H9 (cell line): ENCODE results near the gene MKRN2. TPM values are rescaled to one million over a fixed set of nuclear protein-coding genes. Genes with fewer than 3 reads are reported as not detected.

Experiments used
- DNase-seq: peaks from one replicate; pipeline ENCODE4 v3.0.0-alpha.2; 2017
- H2AFZ ChIP-seq: one replicate; pipeline ENCODE4 v1.6.1; 2013; ENCODE audit warnings: mild to moderate bottlenecking, low read length, control low read depth, moderate library complexity
- H2AK5ac ChIP-seq: 2 replicates; pipeline ENCODE4 v1.6.1; 2013; ENCODE audit warnings: low read length, control low read depth, mixed read lengths; ENCODE audit not compliant: insufficient read length
- H2BK120ac ChIP-seq: one replicate; pipeline ENCODE4 v1.6.1; 2013; ENCODE audit warnings: low read depth, mild to moderate bottlenecking, low read length, control low read depth, inconsistent platforms; ENCODE audit not compliant: poor library complexity, severe bottlenecking
- H2BK12ac ChIP-seq: 2 replicates; pipeline ENCODE4 v1.6.1; 2013; ENCODE audit warnings: low read length, control low read depth, mixed read lengths, low read depth; ENCODE audit not compliant: insufficient read length
- H2BK15ac ChIP-seq: 2 replicates; pipeline ENCODE4 v1.6.1; 2013; ENCODE audit warnings: low read depth, low read length, control low read depth
- H2BK20ac ChIP-seq: one replicate; pipeline ENCODE4 v1.6.1; 2013; ENCODE audit warnings: low read depth, mild to moderate bottlenecking, low read length, control low read depth, inconsistent platforms; ENCODE audit not compliant: poor library complexity, severe bottlenecking
- H2BK5ac ChIP-seq: 2 replicates; pipeline ENCODE4 v1.6.1; 2013; ENCODE audit warnings: low read length, control low read depth, mixed read lengths; ENCODE audit not compliant: insufficient read length
- H3K14ac ChIP-seq: 2 replicates; pipeline ENCODE4 v1.6.1; 2013; ENCODE audit warnings: low read length, control low read depth; ENCODE audit not compliant: insufficient read depth
- H3K18ac ChIP-seq: 2 replicates; pipeline ENCODE4 v1.6.1; 2013; ENCODE audit warnings: low read depth, mild to moderate bottlenecking, mixed read lengths, low read length, control low read depth; ENCODE audit not compliant: insufficient read length
- H3K23ac ChIP-seq: 2 replicates; pipeline ENCODE4 v1.6.1; 2013; ENCODE audit warnings: low read length, control low read depth, mixed read lengths, low read depth; ENCODE audit not compliant: insufficient read length
- H3K23me2 ChIP-seq: 2 replicates; pipeline ENCODE4 v1.6.1; 2013; ENCODE audit warnings: low read depth, mild to moderate bottlenecking, mixed read lengths, low read length, control low read depth; ENCODE audit not compliant: insufficient read length, poor library complexity, severe bottlenecking
- H3K27ac ChIP-seq: 2 replicates; pipeline ENCODE4 v1.5.1; 2013; ENCODE audit warnings: low read length, control low read depth, mixed read lengths, low read depth; ENCODE audit not compliant: insufficient read length
- H3K27me3 ChIP-seq: 2 replicates; pipeline ENCODE4 v1.6.1; 2013; ENCODE audit warnings: low read length, control low read depth, inconsistent platforms; ENCODE audit not compliant: insufficient read depth
- H3K4ac ChIP-seq: 2 replicates; pipeline ENCODE4 v1.6.1; 2013; ENCODE audit warnings: low read depth, mild to moderate bottlenecking, control low read depth, inconsistent platforms, low read length, moderate library complexity
- H3K4me1 ChIP-seq: 2 replicates; pipeline ENCODE4 v1.6.1; 2013; ENCODE audit warnings: low read length, control low read depth, inconsistent platforms; ENCODE audit not compliant: insufficient read depth
- H3K4me2 ChIP-seq: 2 replicates; pipeline ENCODE4 v1.6.1; 2013; ENCODE audit warnings: low read length, control low read depth, mixed read lengths; ENCODE audit not compliant: insufficient read length, insufficient read depth
- H3K56ac ChIP-seq: 2 replicates; pipeline ENCODE4 v1.6.1; 2013; ENCODE audit warnings: low read depth, mild to moderate bottlenecking, mixed read lengths, low read length, control low read depth; ENCODE audit not compliant: insufficient read length
- H3K79me1 ChIP-seq: 2 replicates; pipeline ENCODE4 v1.6.1; 2013; ENCODE audit warnings: low read depth, mild to moderate bottlenecking, moderate library complexity, low read length, control low read depth, inconsistent platforms; ENCODE audit not compliant: insufficient read depth, poor library complexity, severe bottlenecking
- H3K79me2 ChIP-seq: 2 replicates; pipeline ENCODE4 v1.6.1; 2013; ENCODE audit warnings: low read length, control low read depth, inconsistent platforms; ENCODE audit not compliant: insufficient read depth
- H3K9ac ChIP-seq: 2 replicates; pipeline ENCODE4 v1.6.1; 2013; ENCODE audit warnings: low read length, control low read depth, mixed read lengths; ENCODE audit not compliant: insufficient read length; ENCODE audit errors: extremely low read depth
- H3K9me3 ChIP-seq: one replicate; pipeline ENCODE4 v1.6.1; 2013; ENCODE audit warnings: low read depth, low read length, inconsistent platforms; ENCODE audit not compliant: control insufficient read depth
- H3T11ph ChIP-seq: one replicate; pipeline ENCODE4 v1.6.1; 2013; ENCODE audit warnings: mild to moderate bottlenecking, low read length, control low read depth, inconsistent platforms
- H4K20me1 ChIP-seq: one replicate; pipeline ENCODE4 v1.6.1; 2013; ENCODE audit not compliant: control insufficient read depth, insufficient read length, insufficient read depth
- H4K5ac ChIP-seq: 2 replicates; pipeline ENCODE4 v1.6.1; 2013; ENCODE audit warnings: low read depth, mild to moderate bottlenecking, mixed read lengths, low read length, control low read depth; ENCODE audit not compliant: insufficient read length
- H4K8ac ChIP-seq: replicated peaks from 2 replicates; pipeline ENCODE4 v1.6.1; 2013; ENCODE audit warnings: low read length, control low read depth, mixed read lengths, low read depth; ENCODE audit not compliant: insufficient read length
- H4K91ac ChIP-seq: 2 replicates; pipeline ENCODE4 v1.6.1; 2013; ENCODE audit warnings: low read depth, mild to moderate bottlenecking, moderate library complexity, mixed read lengths, low read length, control low read depth; ENCODE audit not compliant: insufficient read length
- H3K27ac Mint-ChIP-seq, 3 experiments: 2 replicates in 2 of 3; 3 replicates in 1 of 3; pipeline ENCODE4 v1.8.0; 2020 to 2021; ENCODE audit warnings: mixed read lengths in 3 of 3, mild to moderate bottlenecking in 1 of 3, moderate library complexity in 1 of 3
- H3K27me3 Mint-ChIP-seq: 2 replicates; pipeline ENCODE4 v1.8.0; 2021; ENCODE audit warnings: low read depth, mild to moderate bottlenecking, moderate library complexity, mixed read lengths
- H3K36me3 Mint-ChIP-seq, 3 experiments: 2 replicates in 2 of 3; 3 replicates in 1 of 3; pipeline ENCODE4 v1.8.0; 2020 to 2021; ENCODE audit warnings: low read depth in 3 of 3, mixed read lengths in 3 of 3; ENCODE audit not compliant: insufficient read depth in 1 of 3
- H3K4me1 Mint-ChIP-seq, 2 experiments: 2 replicates each; pipeline ENCODE4 v1.8.0; 2020; ENCODE audit warnings: mixed read lengths in 2 of 2
- H3K4me3 Mint-ChIP-seq, 2 experiments: 2 replicates in 1 of 2; 3 replicates in 1 of 2; pipeline ENCODE4 v1.8.0; 2020 to 2021; ENCODE audit warnings: mild to moderate bottlenecking in 2 of 2, mixed read lengths in 2 of 2, moderate library complexity in 1 of 2
- H3K9me3 Mint-ChIP-seq, 2 experiments: 2 replicates in 1 of 2; 3 replicates in 1 of 2; pipeline ENCODE4 v1.8.0; 2020; ENCODE audit warnings: mild to moderate bottlenecking in 2 of 2, mixed read lengths in 2 of 2, moderate library complexity in 1 of 2
- CTCF ChIP-seq: fragments of 200-600 bp; sonication (generic); conservative IDR thresholded peaks from 3 replicates; pipeline ENCODE4 v1.8.0; 2021; ENCODE audit warnings: antibody characterized with exemption, mild to moderate bottlenecking
- total RNA-seq: library from RNA; stranded (reverse); gene quantifications from 2 replicates; pipeline ENCODE4 v1.2.1, GENCODE V29; 2021

The MKRN2 gene
- total RNA-seq, 1 experiment from 2014 or later: 18.1 TPM

- H3K27ac Mint-ChIP-seq: no peak overlapping the region; a peak in 1 of 7 replicates
- Histone ChIP-seq H3K79me1 (peaks cover 12% of the 10 kb centered on the region), H3K4me2 (no peak overlapping the region), H2BK20ac (no peak overlapping the region), H3K79me2 (peaks cover 17% of the 10 kb centered on the region), H2BK120ac (no peak overlapping the region), H2BK12ac (no peak overlapping the region), H4K8ac (no peak overlapping the region), H2BK15ac (no peak overlapping the region), H4K20me1 (no peaks in the 10 kb centered on the region), H3K4me1 (no peaks in the 10 kb centered on the region), H3K27ac (no peak overlapping the region), H2BK5ac (no peak overlapping the region), H4K91ac (no peak overlapping the region), H3K56ac (no peak overlapping the region), H3K23ac (no peak overlapping the region), H4K5ac (no peak overlapping the region), H3K9ac (no peak overlapping the region), H3K9me3 (no peaks in the 10 kb centered on the region), H3T11ph (no peak overlapping the region), H3K4ac (no peak overlapping the region), H3K27me3 (no peaks in the 10 kb centered on the region), H3K23me2 (no peaks in the 10 kb centered on the region), H2AK5ac (no peak overlapping the region), H3K18ac (no peak overlapping the region), H3K14ac (no peak overlapping the region), H2AFZ (no peak overlapping the region)
- H3K9me3 Mint-ChIP-seq: no peaks in the 10 kb centered on the region
- no peaks in the 10 kb centered on the region for H3K27me3 Mint-ChIP-seq
- H3K36me3 Mint-ChIP-seq: peaks cover 3 to 17% (median 16%) of the 10 kb centered on the region in 3 experiments; a peak in 6 of 7 replicates
- no peak for DNase-seq
- H3K4me1 Mint-ChIP-seq: peaks cover 3 to 6% of the 10 kb centered on the region in 2 experiments; a peak in 2 of 4 replicates
- no peak for TF ChIP-seq CTCF
- H3K4me3 Mint-ChIP-seq: no peak overlapping the region
Observed at GRCh38 chr3:12620729-12621128, 63.8 kb downstream of the MKRN2 start.
